HTERT RPE-1 (cell line): ENCODE measurements around the gene PIAS2.
"Not testable (repeated sequence)": the region's sequence is repeated elsewhere in the genome, so short reads cannot be mapped to it uniquely, and the experiment has no call there.

Source experiments
- in situ Hi-C: fragments of 300-500 bp; cut with MboI; formaldehyde crosslinking; loops from 4 replicates; pipeline ENCODE4 v1.14.3; 2020; ENCODE audit warnings: low sequenced_read_pairs

Gene PIAS2

GRCh38 chr18:46832849-46833248, 84.5 kb downstream of the PIAS2 start:
- in situ Hi-C loops = no loop called here

GRCh38 chr18:46832422-46832821, 84.9 kb downstream of the PIAS2 start:
- in situ Hi-C loops = not testable (repeated sequence)

GRCh38 chr18:46831434-46831833, 85.9 kb downstream of the PIAS2 start:
- in situ Hi-C loops = no loop called here

- in situ Hi-C loops = no loop called here
These were observed 86.7 kb downstream of the PIAS2 start for GRCh38 chr18:46830633-46831032.

- in situ Hi-C loops = no loop called here
These were observed 87.4 kb downstream of the PIAS2 start for GRCh38 chr18:46829947-46830346.

GRCh38 chr18:46829531-46829930, 87.8 kb downstream of the PIAS2 start:
- in situ Hi-C loops = no loop called here

GRCh38 chr18:46821856-46822711, 95.2 kb downstream of the PIAS2 start:
- in situ Hi-C loops = no loop called here

- in situ Hi-C loops = no loop called here
These were observed 96.4 kb downstream of the PIAS2 start for GRCh38 chr18:46820863-46821262.

GRCh38 chr18:46815661-46816060, 101.6 kb downstream of the PIAS2 start:
- in situ Hi-C loops = no loop called here

GRCh38 chr18:46814399-46814798, 102.9 kb downstream of the PIAS2 start:
- in situ Hi-C loops = no loop called here

- in situ Hi-C loops = no loop called here
These were observed 105.0 kb downstream of the PIAS2 start for GRCh38 chr18:46812311-46812710.

GRCh38 chr18:46810481-46811000, 106.8 kb downstream of the PIAS2 start:
- in situ Hi-C loops = no loop called here

GRCh38 chr18:46809145-46809544, 108.2 kb downstream of the PIAS2 start:
- in situ Hi-C loops = no loop called here

- in situ Hi-C loops = not testable (repeated sequence)
These were observed 121.4 kb downstream of the PIAS2 start for GRCh38 chr18:46795945-46796344.

GRCh38 chr18:46794607-46795006, 122.7 kb downstream of the PIAS2 start:
- in situ Hi-C loops = no loop called here

- in situ Hi-C loops = no loop called here
These were observed 123.7 kb downstream of the PIAS2 start for GRCh38 chr18:46793565-46793964.

GRCh38 chr18:46789088-46789487, 128.2 kb downstream of the PIAS2 start:
- in situ Hi-C loops = no loop called here

- in situ Hi-C loops = no loop called here
These were observed 129.6 kb downstream of the PIAS2 start for GRCh38 chr18:46787674-46788073.

- in situ Hi-C loops = no loop called here
These were observed 144.9 kb downstream of the PIAS2 start for GRCh38 chr18:46772357-46772756.

GRCh38 chr18:46771141-46771540, 146.2 kb downstream of the PIAS2 start:
- in situ Hi-C loops = no loop called here

- in situ Hi-C loops = no loop called here
These were observed 146.6 kb downstream of the PIAS2 start for GRCh38 chr18:46770708-46771107.

- in situ Hi-C loops = no loop called here
These were observed 149.0 kb downstream of the PIAS2 start for GRCh38 chr18:46768166-46768921.
